Gastrocnemius medialis (tissue), 4 donors: ENCODE data around the gene SS18L1. TPM values are rescaled to one million over a fixed set of nuclear protein-coding genes. Genes with fewer than 3 reads are reported as not detected.

Experiments
- ATAC-seq, 2 donors: fragments of 150-250 bp; one replicate each; pipeline ENCODE4 v1.9.1; 2016
- DNase-seq, 2 donors: peaks; one replicate each; pipeline ENCODE4 v3.0.0-alpha.2; 2019
- H3K27ac ChIP-seq, 4 donors: fragments of 200-600 bp; sonication (generic); 1 replicate in 1 of 4; 2 replicates in 3 of 4; pipeline ENCODE4 v1.5.1; 2016 to 2018; ENCODE audit warnings: mild to moderate bottlenecking in 2 of 4, moderate library complexity in 1 of 4
- H3K27me3 ChIP-seq, 3 donors: fragments of 200-600 bp; sonication (generic) in 2 of 3; 1 replicate in 1 of 3; 2 replicates in 2 of 3; pipeline versions ENCODE4 v1.5.1 to v1.6.0; 2016 to 2019; ENCODE audit warnings: mild to moderate bottlenecking in 1 of 3, moderate library complexity in 1 of 3
- H3K36me3 ChIP-seq, 2 donors: fragments of 200-600 bp; sonication (generic) in 1 of 2; one replicate each; pipeline ENCODE4 v1.5.1; 2017 to 2018
- H3K4me1 ChIP-seq, 2 donors: fragments of 200-600 bp; sonication (generic) in 1 of 2; one replicate each; pipeline ENCODE4 v1.5.1; 2016 to 2017; ENCODE audit warnings: mild to moderate bottlenecking in 2 of 2
- H3K4me3 ChIP-seq, 4 donors: fragments of 200-600 bp; sonication (generic) in 3 of 4; 1 replicate in 1 of 4; 2 replicates in 3 of 4; pipeline ENCODE4 v1.5.1; 2016 to 2019; ENCODE audit warnings: mild to moderate bottlenecking in 2 of 4
- H3K9me3 ChIP-seq, 3 donors: fragments of 200-600 bp; sonication (generic) in 2 of 3; 1 replicate in 1 of 3; 2 replicates in 2 of 3; pipeline ENCODE4 v1.5.1; 2016 to 2019
- POLR2A ChIP-seq, 2 donors: fragments of 450-650 bp; IDR thresholded peaks; one replicate each; pipeline ENCODE4 v1.6.1; 2017; ENCODE audit warnings: antibody characterized with exemption in 2 of 2, mild to moderate bottlenecking in 2 of 2, moderate library complexity in 2 of 2
- in situ Hi-C, 4 donors: fragments of 200-750 bp; cut with MboI; loops; one replicate each; pipeline versions ENCODE4 v1.15.0 to v1.8.0; 2017; ENCODE audit warnings: low sequenced_read_pairs in 4 of 4
- intact Hi-C: fragments of 100-400 bp; cut with DNase I; formaldehyde crosslinking; loops from one replicate; pipeline ENCODE4 v1.15.1; 2023; ENCODE audit warnings: low total_unique reads
- total RNA-seq, 4 donors: library from RNA; depleted of rRNA; stranded (reverse); fragments of >200 nt; gene quantifications; one replicate each; pipeline versions ENCODE4 v1.1.0 to v1.2.3, GENCODE V29; 2016
- TF ChIP-seq, protein P1 (sequence below), 5 experiments: fragments of 450-650 bp in 3 of 5; fragments of 200-600 bp in 2 of 5; sonication (generic) in 2 of 5; IDR thresholded peaks in 4 of 5; conservative IDR thresholded peaks in 1 of 5; 1 replicate in 4 of 5; 2 replicates in 1 of 5; pipeline ENCODE4 v1.5.1; 2016 to 2019; ENCODE audit warnings: antibody characterized with exemption in 5 of 5, mild to moderate bottlenecking in 3 of 5, moderate library complexity in 3 of 5

SS18L1 gene
- total RNA-seq, 4 donors from 2014 or later = 11.5 to 31.8 (median 16.9) TPM

GRCh38 chr20:62117362-62117646 is 26.3 kb upstream of the SS18L1 start:
- in situ Hi-C loops = loop anchor here in 1 of 4 donors (5.0 kb wide), 1 partner anchor 40 kb away; no protein-coding TSS in a partner anchor

GRCh38 chr20:62117658-62118057 is 25.9 kb upstream of the SS18L1 start:
- DNase-seq (peak; percentile 61 to 71), ATAC-seq (no peak)
- Histone ChIP-seq H3K27me3 (no peaks in the 10 kb centered on the region), H3K9me3 (no peaks in the 10 kb centered on the region), H3K4me1 (peaks cover 33 to 40% of the 10 kb centered on the region in 2 donors), H3K36me3 (no peaks in the 10 kb centered on the region), H3K4me3 (no peak overlapping the region), H3K27ac (peak overlapping the region; percentile 35 to 95 (median 76))
- intact Hi-C loops (loop anchor here (2.0 kb wide), 1 partner anchor 107 kb away; no protein-coding TSS in a partner anchor), in situ Hi-C loops (loop anchor here in 1 of 4 donors (5.0 kb wide), 1 partner anchor 40 kb away; no protein-coding TSS in a partner anchor)
- peak; percentile 41 to 45 for TF ChIP-seq POLR2A (IDR thresholded peaks at IDR 0.05)
- TF ChIP-seq, protein P1, sequence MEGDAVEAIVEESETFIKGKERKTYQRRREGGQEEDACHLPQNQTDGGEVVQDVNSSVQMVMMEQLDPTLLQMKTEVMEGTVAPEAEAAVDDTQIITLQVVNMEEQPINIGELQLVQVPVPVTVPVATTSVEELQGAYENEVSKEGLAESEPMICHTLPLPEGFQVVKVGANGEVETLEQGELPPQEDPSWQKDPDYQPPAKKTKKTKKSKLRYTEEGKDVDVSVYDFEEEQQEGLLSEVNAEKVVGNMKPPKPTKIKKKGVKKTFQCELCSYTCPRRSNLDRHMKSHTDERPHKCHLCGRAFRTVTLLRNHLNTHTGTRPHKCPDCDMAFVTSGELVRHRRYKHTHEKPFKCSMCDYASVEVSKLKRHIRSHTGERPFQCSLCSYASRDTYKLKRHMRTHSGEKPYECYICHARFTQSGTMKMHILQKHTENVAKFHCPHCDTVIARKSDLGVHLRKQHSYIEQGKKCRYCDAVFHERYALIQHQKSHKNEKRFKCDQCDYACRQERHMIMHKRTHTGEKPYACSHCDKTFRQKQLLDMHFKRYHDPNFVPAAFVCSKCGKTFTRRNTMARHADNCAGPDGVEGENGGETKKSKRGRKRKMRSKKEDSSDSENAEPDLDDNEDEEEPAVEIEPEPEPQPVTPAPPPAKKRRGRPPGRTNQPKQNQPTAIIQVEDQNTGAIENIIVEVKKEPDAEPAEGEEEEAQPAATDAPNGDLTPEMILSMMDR (IDR thresholded peaks at IDR 0.05 in 4 of 5, conservative IDR thresholded peaks at IDR 0.05 in 1 of 5) = no peak

More at GRCh38 chr20:62117362-62117646, 26.3 kb upstream of the SS18L1 start:
- Histone ChIP-seq H3K4me3 (no peak overlapping the region), H3K36me3 (no peaks in the 10 kb centered on the region), H3K27me3 (no peaks in the 10 kb centered on the region), H3K4me1 (peaks cover 33 to 40% of the 10 kb centered on the region in 2 donors), H3K27ac (no peak overlapping the region), H3K9me3 (peaks cover 0 to 2% (median 0%) of the 10 kb centered on the region in 3 donors)
- no peak for DNase-seq
- ATAC-seq = no peak
- intact Hi-C loops = no loop called here
- TF ChIP-seq POLR2A (IDR thresholded peaks at IDR 0.05) = no peak
- TF ChIP-seq, protein P1 (IDR thresholded peaks at IDR 0.05 in 4 of 5, conservative IDR thresholded peaks at IDR 0.05 in 1 of 5) = no peak

DNA sequence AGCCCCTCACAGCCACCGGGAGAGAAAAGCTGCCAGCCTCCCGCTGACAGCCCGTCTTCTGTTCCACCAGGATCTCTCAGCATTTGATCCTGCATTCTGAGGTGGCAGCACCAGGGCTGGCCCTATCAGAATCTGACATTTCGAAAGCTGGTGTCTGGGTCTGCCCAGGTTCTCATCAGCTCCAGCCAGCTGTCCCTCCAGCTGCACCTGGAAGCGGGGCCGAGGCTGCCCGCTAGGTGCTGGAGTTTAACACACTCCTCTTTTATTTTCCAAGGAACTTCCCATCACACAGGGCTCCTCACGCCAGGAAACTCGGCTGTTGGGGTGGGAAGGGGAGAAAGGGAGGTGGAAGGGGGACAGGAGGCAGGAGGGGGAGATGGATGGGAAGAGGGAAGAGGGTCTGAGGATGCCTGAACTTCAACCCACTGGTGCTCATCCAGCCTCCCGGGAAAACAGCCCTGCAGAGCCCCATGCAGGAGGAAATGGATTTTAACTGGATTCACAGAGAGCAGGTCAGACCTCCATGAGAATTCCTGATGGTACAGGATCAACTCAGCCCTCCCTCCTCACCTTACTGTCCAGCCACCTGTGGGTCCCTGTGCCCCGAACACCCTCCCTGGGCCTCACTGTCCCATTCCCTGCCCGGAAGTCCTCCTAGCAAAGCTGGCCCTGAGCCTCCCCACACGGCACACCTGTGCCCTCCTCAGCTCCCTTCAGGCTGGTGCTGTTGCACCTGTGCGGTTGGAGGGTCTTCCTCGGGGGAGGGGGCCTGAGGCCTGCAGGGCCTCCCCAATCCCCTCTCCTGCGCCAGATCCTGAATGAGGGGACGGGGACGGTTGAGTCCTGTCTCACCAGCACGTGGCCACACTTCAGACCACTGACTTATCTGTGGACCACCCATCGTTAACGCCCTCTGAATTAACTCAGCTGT is 25.2 kb upstream of the SS18L1 start:
- in situ Hi-C loops = loop anchor here in 1 of 4 donors (5.0 kb wide), 1 partner anchor 41 kb away; no protein-coding TSS in a partner anchor
- no peak for ATAC-seq
- no peak overlapping the region for H3K4me3 ChIP-seq

GRCh38 chr20:62119115-62119514 is 24.5 kb upstream of the SS18L1 start:
- TF ChIP-seq, protein P1 (IDR thresholded peaks at IDR 0.05 in 4 of 5, conservative IDR thresholded peaks at IDR 0.05 in 1 of 5) = no peak
- no peak for TF ChIP-seq POLR2A (IDR thresholded peaks at IDR 0.05)

More for the DNA sequence above, 25.2 kb upstream of the SS18L1 start:
- DNase-seq = no peak
- TF ChIP-seq POLR2A (IDR thresholded peaks at IDR 0.05) = no peak
- Histone ChIP-seq H3K9me3 (no peaks in the 10 kb centered on the region), H3K36me3 (no peaks in the 10 kb centered on the region), H3K4me1 (peaks cover 36 to 44% of the 10 kb centered on the region in 2 donors), H3K27ac (peak overlapping the region; percentile 35 to 96 (median 95)), H3K27me3 (no peaks in the 10 kb centered on the region)
- intact Hi-C loops = loop anchor here (2.0 kb wide), 1 partner anchor 108 kb away; no protein-coding TSS in a partner anchor

More at GRCh38 chr20:62119115-62119514, 24.5 kb upstream of the SS18L1 start:
- no peak overlapping the region for H3K4me3 ChIP-seq
- no peaks in the 10 kb centered on the region for H3K27me3 ChIP-seq
- ATAC-seq (no peak), DNase-seq (no peak)
- intact Hi-C loops (loop anchor here (2.0 kb wide), 1 partner anchor 108 kb away; no protein-coding TSS in a partner anchor), in situ Hi-C loops (loop anchor here in 1 of 4 donors (5.0 kb wide), 1 partner anchor 42 kb away; no protein-coding TSS in a partner anchor)
- H3K4me1 ChIP-seq = peaks cover 43 to 51% of the 10 kb centered on the region in 2 donors
- H3K27ac ChIP-seq = peak overlapping the region; percentile 95 to 98 (median 96)
- H3K36me3 ChIP-seq = no peaks in the 10 kb centered on the region
- no peaks in the 10 kb centered on the region for H3K9me3 ChIP-seq
